HG03103 (cell line): Measurements from ENCODE around the gene DHRSX.
"Not testable (repeated sequence)": the region's sequence is repeated elsewhere in the genome, so short reads cannot be mapped to it uniquely, and the experiment has no call there.

Source experiments
- ATAC-seq: cut with Tn5 transposase; IDR thresholded peaks from one replicate; pipeline ENCODE4 v1.9.1; 2021; ENCODE audit warnings: low read depth; ENCODE audit not compliant: unreplicated experiment

Gene DHRSX

GRCh38 chrX:2500803-2501558, at the start of gene DHRSX, which contains the start of gene ZBED1:
DHRSX (minus strand) TSS chrX:2500976; CDS start chrX:2500925, 51 bp downstream.
ZBED1 (minus strand) TSS chrX:2500976; CDS start chrX:2490719, 10,257 bp downstream.
- ATAC-seq = peak; percentile 54

DNA sequence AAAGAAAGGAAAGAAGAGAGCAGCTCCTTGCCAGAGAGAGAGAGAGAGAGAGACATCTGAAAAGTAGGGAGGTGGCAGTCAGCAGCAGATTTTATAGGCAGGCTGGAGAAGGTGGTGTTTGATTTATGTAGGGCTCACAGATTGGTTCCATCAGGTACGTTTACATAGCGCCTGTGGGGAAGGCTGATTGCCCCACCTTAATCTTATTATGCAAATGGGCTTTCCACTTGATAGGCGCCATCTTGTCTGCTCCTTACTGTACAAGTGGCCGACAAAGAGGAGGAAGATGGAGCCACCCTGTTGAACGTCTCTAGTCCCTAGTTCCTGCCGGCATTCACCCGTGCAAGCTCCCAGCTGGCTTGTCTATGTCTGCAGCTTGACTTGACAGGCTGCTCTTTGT, 49.1 kb upstream of the DHRSX start:
- no peak for ATAC-seq

DNA sequence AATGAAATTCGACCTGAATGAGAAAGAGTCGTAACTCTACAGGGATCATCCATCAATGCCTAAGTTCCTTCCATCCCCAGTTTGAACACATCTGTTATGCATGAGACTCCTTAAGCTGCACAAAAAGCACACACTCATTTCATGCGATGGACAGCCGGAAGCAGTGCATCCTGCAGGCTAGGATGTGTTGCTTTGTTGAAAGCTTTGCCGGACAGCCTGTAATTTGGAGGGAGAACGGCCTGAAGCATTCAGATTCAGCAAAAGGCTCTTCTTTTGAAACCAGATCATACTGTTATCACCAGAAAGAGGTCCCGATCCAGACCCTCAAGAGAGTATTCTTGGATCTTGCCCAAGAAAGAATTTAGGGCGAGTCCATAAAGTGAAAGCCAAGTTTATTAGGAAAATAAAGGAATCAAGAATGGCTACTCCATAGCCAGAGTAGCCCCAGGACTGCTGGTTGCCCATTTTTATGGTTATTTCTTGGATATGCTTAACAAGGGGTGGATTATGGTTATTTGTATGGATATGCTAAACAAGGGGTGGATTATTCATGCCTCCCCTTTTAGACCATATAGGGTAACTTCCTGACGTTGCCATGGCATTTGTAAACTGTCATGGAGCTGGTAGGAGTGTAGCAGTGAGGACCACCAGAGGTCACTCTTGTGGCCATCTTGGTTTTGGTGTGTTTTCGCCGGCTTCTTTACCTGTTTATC, 48.1 kb upstream of the DHRSX start:
- no peak for ATAC-seq

DNA sequence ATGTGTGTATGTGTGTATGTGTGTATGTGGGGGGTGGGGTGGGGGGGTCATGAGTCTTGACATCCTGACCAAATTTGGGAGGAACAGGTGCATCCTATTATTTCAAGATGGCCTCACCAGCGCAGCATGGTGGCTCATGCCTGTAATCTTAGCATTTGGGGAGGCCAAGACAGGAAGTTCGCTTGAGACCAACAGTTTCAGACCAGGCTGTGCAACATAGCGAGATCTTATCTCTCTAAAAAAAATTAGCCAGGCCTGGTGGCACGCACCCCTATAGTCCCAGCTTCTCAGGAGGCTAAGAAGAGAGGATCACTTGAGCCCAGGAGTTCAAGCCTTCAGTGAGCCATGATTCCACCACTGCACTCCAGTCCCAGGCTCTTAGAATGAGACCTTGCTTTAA, 47.0 kb upstream of the DHRSX start:
- no peak for ATAC-seq

- ATAC-seq = no peak
Measured at GRCh38 chrX:2546496-2546895, 45.7 kb upstream of the DHRSX start.

- ATAC-seq = no peak
Measured at GRCh38 chrX:2545144-2545543, 44.4 kb upstream of the DHRSX start.

GRCh38 chrX:2542826-2543521, 42.2 kb upstream of the DHRSX start:
- ATAC-seq = no peak

DNA sequence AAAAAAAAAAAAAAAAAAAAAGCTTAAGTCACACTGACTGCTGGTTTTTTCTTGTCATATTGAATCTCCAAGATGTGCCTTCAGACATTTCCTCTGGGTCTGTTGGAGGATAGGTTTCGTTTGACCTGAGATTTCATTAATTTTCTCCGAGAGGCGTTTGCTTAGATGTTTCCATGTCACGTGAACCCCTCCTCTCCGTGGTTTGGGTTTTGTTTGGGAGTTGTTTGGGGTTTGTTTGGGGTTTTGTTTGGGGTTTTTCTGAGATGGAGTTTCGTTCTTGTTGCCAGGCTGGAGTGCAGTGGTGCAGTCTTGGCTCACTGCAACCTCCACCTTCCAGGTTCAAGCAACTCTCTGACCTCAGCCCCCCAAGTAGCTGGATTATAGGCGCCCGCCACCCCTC, 40.8 kb upstream of the DHRSX start:
- no peak for ATAC-seq

DNA sequence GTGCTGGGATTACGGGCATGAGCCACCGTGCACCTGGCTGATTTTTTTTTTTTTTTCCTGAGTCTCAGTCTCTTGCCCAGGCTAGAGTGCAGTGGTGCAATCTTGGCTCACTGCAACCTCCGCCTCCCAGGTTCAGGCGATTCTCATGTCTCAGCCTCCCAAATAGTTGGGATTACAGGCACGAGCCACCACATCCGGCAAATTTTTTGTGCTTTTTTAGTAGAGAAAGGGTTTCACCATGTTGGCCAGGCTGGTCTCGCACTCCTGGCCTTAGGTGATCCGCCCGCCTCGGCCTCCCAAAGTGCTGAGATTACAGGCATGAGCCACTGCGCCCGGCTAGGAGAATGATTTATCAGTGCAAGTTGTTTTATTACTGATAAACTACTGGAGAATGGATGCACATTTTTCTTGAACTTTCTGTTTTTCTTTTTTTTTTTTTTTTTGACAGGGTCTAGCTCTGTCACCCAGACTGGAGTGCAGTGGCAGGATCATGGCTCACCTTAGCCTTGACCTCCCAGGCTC, 39.7 kb upstream of the DHRSX start:
- ATAC-seq = no peak

GRCh38 chrX:2539586-2539985, 38.8 kb upstream of the DHRSX start:
- ATAC-seq = no peak

DNA sequence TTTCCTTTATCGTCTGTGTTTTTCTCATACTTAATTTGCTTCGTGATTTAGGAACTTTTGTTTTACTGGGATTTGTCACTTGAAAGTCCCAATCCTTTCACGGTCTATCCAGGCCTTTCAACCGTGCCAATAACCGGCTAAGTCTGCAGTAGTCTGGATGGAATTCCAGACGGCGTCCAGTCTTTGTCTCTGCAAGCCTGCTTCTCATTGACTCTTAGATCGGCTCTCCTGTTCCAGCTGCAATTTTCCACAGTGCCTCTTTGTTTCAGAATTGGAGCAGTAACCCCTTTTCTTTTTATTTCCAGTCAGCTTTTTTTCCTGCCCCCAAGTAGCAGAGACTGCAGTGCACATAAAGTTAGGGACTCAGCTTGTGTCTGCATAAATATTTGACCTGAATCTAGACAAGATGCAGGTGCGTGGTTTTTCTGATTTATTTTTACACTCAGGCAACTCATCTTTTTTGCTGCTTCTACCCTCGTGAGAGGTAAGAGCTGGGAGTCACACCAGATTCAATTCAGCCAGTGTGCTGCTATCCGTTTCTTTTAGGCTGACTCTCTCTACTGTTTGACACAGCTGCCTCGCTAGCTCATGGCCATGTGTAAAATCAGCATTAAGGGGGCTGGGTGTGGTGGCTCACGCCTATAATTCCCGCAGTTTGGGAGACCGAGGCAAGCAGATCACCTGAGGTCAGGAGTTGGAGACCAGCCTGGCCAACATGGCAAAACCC, 37.4 kb upstream of the DHRSX start:
- ATAC-seq = no peak

DNA sequence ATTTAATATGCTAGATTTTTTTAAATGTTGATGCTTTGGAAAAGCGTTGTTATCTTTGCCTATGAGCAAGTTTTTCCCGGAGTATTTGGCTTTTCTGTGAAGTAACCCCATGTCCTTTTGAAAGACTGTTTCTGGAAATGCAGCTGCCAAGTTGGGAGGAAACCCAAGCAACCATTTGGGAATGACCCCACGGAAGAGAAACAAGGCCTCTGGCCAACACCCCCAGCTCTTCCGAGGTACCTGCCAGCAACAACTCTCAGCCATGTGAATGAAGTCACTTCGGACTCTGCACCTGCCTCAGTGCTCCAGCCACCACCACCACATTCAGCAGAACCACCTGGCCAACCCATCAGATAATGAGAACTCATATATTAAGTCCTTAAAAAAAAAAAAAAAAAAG, 36.2 kb upstream of the DHRSX start:
- ATAC-seq = no peak

GRCh38 chrX:2536141-2536540, 35.4 kb upstream of the DHRSX start:
- ATAC-seq = no peak

DNA sequence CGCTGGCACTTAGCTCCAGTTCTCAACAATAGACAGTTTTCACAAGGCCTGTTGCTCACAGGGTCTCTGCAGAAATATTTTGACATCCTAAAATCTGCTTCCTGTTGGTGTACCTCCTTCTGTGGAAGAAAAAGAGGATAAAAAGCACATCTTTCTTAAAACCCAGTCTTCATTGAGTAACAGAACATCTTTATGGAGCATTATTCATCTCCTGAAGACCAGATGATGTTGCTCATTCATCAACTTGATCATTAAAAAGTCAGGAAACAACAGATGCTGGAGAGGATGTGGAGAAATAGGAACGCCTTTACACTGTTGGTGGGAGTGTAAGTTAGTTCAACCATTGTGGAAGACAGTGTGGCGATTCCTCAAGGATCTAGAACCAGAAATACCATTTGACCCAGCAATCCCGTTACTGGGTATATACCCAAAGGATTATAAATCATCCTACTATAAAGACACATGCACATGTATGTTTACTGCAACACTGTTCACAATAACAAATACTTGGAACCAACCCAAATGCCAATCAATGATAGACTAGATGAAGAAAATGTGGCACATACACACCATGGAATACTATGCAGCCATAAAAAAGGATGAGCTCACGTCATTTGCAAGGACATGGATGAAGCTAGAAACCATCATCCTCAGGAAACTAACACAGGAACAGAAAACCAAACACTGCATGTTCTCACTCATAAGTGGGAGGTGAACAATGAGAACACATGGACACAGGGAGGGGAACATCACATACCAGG, 33.7 kb upstream of the DHRSX start:
- not testable (repeated sequence) for ATAC-seq

- ATAC-seq = no peak
Measured at GRCh38 chrX:2533424-2533823, 32.6 kb upstream of the DHRSX start.

DNA sequence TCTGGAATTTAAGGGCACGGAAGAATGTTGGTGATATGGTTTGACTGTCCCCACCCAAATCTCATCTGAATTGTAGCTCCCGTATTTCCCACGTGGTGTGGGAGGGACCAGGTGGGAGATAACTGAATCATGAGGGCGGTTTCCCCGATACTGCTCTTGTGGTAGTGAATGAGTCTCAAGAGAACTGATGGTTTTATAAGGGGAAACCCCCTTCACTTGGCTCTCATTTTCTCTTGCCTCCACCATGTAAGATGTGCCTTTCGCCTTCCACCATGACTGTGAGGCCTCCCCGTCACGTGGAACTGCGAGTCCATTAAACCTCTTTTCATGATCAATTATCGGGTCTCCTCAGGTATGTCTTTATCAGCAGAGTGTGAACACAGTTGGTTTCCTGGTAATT, 25.6 kb upstream of the DHRSX start:
- ATAC-seq = no peak

DNA sequence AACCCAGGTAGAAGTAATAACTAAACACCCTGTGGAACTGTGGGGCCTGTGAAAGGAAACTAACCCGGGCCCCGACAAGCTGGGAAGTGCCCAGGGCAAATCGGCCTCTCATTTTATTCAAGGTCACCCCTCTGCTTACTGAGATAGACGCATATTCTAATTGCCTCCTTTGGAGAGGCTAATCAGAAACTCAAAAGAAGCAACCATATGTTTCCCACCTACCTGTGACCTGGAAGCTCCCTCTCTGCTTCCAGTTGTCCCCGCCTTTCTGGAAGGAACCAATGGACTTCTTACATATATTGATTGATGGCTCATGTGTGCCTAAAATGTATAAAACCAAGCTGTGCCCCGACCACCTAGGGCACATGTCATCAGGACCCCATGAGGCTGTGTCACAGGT, 23.1 kb upstream of the DHRSX start:
- ATAC-seq = no peak

DNA sequence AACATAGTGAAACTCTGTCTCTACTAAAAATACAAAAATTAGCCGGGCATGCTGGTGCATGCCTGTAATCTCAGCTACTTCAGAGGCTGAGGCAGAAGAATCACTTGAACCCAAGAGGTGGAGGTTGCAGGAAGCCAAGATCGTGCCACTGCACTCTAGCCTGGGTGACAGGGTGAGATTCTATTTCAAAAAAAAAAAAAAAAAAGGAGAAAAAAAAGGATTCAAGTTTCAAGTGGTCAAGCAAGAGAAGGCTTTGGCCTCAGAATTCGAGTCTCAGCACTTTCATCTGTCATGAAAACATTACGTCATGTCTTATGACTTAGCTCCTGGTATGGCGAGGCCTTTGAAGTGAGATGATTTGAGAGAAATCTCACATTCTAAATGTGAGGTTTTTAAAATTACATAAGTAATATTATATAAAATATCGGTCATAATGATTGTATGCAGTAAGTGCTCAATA, 21.2 kb upstream of the DHRSX start:
- no peak for ATAC-seq

DNA sequence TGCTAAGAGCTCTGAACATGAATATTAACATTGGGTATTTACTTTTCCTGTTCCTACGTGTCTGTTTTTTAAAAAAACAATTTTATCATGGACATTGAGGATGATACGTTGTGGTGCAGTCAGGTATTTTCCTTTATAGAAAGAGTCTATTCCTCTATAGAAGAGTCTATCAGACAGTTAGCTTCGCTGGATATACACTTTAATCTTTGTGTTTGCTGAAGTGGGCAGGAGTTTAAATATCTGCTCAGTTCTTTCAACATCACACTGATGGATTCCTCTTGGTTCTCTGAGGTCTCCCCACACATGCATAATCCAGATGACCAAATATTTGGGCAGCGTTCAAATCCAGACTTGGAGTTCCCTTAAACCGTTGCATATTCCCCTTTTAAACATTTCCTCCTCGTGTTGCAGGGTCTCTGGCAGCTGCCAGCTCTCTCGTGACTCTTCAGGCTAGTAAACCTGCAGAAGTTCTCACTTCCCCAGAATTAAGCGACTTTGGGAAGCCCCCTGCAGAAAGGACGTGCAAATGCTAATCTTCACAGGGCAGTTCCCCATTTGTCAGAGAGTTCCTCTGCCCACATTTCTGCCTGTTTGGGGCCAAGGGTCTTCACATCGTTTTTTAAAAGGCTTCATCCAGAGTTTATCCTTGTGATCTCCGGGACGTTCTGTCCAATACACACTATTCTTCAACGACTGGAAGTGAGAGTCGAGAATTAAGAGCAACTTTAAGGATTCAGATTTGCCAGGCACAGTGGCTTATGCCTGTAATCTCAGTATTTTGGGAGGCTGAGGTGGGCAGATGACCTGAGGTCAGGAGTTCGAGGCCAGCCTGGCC, 20.5 kb upstream of the DHRSX start:
- peak; percentile 69 for ATAC-seq
